GM18907 (cell line): ENCODE results near the gene FHIT.

Experiments used
- ATAC-seq: cut with Tn5 transposase; IDR thresholded peaks from one replicate; pipeline ENCODE4 v1.9.1; 2021; ENCODE audit warnings: mild to moderate bottlenecking, moderate library complexity; ENCODE audit not compliant: unreplicated experiment

The FHIT gene

DNA sequence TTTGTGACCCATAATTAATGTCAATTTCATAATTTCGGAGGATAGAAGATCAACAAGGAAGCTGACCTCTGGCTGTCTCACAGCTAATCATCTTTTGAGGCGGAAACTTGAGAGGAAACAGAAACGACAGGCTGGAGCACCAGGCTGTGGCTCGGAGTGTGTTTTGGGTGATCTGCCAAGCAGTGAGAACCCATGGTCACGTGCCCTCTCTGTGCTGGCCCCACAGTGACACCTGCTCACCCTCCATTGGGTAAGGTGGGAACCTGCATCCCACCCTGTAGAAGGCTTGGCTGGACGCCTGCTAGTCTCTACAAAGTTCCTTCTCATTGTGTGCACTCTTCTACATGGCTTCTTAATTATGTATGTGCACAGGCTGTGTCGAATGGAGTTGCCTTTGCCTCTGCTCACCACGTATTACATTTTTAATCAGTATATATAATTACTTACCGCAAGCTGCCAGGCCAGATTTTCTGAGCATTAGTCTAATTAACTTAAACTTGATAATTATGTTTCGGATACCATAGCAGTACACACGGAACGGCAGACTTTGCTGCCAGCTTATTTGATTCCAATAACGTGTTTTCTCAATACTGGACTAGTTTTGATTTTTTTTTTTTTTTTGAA lies 1482.0 kb downstream of the FHIT start:
- ATAC-seq: no peak

DNA sequence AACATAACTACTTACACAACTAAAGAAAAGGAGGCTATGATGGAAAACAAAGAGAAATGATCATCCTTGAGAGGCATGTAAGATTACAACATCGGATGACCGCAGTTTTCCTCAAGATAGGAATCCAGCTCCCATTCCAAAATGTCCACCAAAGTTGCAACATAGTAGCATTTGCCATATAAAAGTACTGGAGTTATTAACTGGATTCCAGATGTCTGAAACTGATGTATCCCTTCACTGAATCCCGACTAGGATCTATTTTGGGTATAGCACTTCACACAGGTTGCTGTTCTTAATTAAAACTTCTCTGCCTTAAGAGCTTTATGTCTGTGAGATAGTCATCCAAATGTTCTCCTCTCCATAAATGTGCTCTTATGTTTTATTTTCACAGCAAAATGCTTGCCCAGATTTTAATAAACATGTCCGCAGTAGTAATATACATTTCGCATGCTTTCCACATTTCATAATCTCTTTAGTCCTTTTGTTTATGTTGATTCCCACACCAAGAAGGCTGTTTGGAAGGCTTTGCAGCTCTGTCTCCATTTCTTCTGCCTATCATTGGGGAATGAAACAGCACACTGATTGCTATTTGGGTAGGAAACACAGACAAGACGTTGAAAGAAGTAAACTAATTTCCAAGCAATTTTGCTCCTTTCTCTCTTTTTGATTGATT lies 1484.9 kb downstream of the FHIT start:
- ATAC-seq: no peak

DNA sequence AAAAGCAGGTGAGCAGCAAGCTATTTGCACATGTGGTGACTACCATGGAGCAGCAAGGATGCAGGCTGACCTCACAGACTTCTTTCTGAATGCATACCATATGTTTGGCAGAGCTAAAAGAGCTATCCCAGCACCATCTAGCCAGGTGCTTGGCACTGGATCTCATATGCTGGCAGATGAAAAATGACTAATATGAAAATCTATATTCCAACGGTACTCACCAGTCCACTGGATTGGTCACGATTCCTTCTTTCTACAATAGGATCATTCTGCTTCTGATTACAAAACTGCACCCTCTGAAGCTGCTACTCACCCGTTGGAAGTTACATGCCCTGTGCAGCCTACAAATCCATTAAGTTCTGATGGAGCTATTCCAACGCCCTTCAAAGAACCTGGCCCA lies 1487.1 kb downstream of the FHIT start:
- ATAC-seq: no peak

DNA sequence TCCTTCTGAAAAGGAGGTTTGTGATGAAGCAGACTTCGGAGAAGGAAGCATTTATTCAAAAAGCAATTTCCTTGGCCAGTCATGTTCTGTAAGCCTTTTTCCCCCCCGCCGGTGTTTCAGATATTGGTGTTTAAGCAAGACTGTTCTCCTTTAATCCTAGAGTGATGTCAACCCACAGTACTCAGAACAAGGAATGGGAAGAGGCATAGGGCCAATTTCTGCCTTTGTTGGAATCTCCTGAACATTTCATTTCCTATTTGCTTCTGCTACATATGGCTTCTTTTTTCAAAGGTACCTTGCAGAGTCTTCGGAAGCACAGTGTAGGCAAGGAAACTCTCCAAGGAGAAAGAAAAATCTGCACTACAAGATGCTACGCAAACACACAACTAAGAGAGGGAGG lies 1488.3 kb downstream of the FHIT start:
- ATAC-seq: no peak

DNA sequence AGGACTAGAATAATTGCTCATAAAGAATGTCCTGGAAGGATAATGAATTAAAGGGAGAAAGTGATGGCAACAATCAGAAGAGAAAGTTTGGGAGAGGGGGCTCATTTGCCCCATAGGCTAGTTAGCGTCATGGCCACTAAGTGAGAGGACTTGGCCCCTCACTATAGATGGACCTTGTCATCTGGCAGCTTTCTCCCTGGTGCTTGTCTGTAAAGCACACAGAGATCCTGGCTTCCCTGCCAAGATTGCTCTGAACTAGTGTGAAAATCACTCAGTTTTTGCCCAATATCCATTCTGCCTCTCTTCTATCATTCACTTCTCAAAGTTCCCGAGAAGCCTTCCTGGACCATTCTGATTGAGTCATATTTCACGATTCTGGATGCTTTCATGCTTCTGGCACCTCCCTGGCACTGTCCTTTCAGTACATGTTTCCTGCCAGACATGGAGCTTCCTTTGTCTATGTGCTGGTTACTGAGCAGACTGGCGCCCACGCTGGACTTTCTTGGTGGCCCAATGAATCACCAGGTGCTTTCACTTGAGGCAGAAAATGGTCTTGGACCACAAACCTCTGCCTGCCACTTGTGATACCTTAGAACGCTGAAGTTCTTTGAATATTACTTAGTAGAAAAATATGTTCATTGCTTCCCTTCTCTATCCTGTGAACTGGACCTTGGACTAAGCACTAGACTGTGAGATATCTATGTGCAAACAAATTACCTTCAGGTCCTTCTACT lies 1491.8 kb downstream of the FHIT start:
- ATAC-seq: no peak

DNA sequence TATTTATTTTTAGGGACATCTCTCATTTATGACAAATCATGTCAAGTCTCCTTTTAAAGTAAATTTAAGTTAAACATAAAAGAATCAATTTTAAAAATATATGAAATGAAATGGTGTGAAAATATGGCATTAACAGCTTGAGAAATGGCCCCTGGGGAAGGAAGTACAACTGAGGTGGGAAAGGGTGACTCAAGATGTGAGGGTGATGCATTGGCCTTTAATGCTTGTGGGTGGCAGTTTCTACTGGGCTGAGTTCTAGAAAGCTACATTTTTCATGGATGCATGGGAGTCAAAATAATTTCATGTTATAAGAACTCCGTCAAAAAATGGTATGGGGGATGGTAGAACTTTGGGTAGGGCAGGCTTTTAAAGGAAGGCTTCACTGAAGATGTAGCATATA lies 1492.6 kb downstream of the FHIT start:
- ATAC-seq: no peak

DNA sequence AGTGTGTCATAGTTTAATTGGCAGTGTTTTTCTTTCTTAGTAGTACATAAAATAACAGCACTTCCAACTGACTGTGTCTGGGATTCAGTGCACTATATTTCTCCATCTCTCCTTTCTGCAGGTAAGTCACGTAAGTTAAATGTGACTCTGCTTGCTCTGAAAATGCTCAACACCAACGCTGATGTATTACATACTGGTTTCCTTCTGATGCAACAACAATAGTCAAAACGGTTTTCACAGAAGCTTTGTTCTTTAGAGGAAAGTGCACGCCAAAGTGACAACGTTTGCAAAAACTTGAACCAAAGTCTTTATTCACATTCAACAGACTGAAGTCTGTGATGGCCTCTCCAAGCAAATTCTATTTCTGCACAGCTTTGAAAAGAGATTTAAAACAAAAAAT lies 1494.3 kb downstream of the FHIT start:
- ATAC-seq: no peak

DNA sequence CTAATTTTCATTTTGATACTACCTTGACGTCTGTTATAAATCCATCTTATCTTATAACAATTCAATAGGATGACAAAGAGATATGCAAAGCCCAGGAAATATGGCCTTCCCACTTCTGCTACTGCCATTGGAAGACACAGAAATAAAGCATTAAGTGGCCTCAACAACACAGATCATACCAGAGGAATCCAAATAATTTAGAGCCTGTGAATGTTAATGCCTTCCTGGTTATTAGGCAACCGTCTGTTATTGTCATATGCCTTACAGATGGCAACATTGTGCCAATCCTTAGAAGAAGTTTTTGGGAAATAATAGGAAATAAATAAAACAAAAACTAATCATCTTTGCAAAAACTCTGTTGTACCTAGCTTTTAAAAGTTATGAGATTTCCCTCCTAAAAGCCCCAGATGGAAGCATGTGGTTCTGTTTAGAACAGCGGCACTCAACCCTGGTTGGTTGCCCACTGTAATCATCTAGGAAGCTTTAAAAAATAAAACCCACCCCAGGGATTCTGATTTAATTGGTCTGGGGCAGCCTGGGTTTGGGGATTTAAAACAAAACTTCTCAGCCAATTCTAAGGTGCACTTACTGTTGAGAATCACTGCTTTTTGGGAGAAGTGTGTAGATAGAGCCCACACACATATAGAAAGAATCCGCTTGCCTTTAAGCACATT lies 1496.7 kb downstream of the FHIT start:
- ATAC-seq: no peak

DNA sequence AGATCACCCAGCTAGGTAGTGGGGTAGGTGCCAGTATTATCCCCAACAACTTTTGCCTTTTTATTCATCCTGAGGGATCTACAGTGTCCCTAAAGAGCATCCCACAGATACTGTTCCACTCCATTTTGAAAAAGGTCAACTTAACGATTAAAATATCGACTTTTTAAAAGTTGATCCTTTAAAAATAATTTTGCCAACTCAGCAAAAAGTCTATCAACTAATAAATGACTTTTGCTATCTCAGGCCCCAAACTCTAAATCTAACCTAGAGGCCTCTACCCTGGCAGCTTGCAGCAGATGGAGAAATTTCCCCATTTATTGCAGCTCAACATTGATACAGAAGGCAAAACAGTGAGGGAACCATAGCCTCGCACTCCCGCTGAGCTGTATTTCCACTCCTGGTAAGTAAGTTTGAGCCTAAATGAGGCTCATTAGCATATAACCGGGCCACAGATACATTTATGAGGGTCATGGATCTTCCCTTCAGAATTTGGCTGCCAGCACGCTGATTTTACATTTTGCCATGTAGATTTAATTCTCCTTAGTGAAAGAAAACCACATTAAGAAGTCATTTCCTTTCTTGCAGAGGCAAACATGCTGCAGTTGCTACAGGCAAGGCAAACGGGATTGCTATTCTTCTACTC lies 1497.3 kb downstream of the FHIT start:
- ATAC-seq: no peak

DNA sequence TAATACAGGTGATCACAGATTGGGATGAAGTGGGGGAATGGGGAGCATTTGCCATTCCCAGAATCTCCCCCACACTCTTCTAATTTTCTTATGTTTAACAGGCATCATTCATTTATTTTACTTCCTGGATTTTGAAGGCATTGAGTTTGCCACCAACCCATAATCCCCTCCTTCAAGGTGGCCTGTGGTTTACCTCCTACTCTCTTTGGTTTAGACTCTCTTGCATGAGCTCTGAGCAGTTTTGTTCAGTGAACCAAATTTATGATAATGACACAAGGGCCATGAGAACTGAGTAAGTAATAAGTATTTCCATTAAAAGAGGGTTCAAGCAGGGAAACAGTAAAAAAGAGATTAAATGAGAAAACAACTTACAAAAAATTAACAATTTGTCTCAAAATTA lies 1498.3 kb downstream of the FHIT start:
- no peak for ATAC-seq

DNA sequence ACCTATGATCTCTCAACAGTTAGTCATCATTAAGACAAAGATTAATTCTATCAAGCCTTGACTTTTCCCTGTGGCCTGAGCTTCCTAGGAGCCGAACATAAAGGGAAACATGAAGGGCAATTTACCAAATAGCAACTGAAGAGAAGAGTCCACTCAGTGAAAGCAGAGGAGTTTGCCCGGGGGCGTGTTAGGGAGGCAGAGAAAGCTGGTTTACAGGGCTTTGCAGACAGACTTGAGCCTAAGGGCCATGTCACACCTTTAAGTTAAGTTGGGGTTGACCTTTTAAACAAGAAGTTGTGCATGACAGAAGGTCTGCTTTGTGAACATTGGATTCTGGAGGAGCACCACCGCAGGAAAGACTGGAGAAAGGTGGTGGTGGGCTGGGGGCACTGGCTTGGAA lies 1499.6 kb downstream of the FHIT start:
- ATAC-seq: no peak

DNA sequence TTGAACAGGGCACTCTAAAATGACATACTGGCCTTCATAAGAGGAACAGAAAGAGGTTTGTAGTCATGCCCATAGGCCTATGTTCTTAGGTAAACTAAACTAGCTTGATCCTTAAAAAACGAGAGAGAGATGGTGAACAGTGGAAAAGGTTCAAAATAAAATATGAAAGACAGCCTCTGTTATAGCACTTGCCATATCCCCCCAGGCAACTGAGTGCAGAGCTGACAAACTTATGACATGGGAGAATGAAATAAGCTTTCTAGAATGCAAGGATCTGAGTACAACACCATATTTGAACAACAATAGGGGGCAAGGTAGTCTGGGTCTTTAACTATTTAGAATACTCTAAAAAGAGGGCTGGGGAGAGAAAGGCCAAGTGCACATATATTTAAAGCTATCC lies 1500.9 kb downstream of the FHIT start:
- ATAC-seq: no peak

DNA sequence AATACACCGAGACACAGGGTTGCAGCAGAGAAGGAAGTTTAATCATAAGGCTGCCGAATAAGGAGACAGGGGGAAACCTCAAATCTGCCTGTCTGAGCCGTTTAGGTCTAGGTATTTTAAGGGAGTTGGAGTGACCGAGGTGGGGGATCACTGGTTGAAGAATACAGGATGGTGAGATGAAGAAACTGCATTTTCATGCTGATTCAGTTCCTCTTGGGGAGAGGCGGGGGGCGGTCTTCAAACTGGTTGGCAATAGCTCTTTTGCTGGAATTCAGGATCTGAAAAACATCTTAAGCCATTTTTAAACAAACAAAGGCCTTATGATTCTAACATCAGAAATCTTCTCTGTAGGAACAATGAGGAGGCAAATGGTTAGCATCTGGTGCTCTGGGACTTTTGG lies 1502.0 kb downstream of the FHIT start:
- ATAC-seq: no peak

DNA sequence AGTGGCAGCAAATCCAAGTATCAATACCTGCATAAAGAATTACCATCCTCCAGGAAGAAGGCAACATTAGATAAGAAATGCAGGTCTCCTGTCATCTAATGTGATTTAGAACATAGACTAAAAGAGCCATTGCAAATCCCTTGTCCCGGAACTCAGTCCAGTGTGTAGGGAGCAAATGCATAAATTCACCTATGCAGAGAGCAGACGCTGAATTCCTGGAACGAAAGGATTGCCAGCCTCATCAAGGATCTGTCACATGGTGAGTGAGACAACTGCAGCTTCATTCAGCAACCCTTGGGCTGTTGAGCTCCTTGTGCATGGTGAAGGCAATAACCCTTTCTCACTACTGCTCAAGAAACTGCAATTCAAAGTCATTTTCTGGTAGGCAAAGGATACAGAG lies 1504.7 kb downstream of the FHIT start:
- ATAC-seq: no peak

DNA sequence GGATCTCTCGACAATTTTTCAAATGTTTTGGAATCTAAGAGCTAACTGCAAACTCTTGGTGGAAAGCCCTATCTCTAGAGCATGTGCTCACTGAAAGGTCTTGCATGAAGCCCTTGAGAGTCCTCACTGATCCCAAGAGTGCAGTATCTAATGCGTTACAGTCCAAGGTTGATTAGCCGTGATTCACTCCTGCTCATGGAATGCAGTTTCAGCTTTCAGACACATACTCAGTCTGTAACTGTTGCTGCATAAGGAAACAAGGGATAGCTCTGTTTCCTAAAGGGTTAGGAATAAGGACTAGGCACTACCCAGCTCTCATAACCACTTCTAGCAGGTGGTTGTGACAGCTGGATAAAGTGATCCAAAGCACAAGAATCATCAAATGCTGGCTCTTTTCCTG lies 1514.0 kb downstream of the FHIT start:
- no peak for ATAC-seq

DNA sequence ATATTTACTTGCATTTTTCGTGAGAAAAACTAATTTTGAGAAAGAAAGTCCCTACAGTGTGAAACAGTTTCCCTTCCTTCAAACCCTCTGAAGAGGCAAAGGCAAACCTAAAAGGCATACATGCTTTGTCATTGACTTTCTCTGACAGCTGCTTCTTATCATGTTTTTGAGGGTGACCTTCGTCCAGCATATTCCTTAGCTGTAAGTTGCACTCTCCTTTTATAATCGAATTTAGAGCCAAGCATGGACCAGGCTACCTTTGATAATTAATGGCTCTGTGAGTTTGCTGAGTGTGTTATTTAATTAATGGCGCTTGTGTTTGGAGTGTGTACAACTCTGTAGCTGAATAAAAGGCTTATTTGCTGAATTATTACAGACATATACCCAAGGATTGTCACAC lies 1517.2 kb downstream of the FHIT start:
- no peak for ATAC-seq

DNA sequence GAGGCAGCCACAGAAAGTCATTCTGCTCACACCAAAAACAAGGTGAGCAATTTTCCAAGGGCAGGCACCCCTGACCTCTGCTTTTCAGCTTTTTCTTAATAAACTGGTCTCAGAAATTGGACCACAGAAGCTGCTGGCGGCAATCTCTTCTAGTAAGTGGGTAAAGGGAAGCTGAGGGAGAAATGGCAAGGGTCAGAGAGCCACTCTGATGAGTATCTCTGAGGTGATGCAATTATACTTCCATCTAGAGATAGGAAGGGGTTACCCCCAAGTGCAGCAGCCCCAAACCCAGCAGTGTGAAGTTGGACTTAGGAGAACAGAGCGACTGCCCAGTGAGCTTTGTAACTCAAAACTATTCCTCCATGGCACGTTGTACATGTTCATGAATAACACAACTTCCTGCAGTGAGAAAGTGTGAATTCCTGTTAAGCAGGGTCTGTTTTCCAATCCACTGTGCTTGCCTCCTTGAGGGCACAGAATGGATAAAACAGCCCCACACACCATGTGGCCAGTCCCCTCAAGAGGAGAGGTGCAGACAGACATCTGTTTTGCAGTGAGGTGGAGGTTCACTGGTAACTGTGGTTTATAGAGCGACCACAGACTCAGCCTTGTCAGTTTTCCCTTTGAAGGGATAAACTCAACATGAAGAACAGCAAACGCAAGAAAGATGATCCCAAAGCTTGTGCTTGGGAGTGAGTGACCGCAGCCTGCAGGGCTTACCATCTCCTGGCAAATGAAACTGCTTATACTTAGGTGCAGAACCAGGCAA lies 1518.0 kb downstream of the FHIT start:
- no peak for ATAC-seq

DNA sequence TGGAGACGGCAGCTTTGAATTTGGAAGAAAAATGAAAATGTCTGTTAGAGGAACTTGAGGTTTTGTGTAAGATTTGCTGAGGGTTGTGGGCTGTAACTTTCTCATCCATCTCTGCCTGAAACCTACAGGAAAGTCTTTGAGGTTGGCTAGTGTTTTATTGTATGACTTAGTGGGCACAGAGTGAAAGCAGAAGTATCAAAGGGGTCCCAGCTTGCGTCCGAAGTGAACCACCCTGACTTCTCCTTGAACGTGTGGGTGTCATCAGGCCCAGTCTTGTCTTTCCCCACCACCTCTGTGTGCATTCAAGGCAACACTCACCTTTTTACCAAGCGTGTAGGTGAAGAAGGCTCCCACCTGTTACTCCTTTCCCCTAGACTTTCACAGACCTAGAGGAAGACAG lies 1519.3 kb downstream of the FHIT start:
- ATAC-seq: no peak

DNA sequence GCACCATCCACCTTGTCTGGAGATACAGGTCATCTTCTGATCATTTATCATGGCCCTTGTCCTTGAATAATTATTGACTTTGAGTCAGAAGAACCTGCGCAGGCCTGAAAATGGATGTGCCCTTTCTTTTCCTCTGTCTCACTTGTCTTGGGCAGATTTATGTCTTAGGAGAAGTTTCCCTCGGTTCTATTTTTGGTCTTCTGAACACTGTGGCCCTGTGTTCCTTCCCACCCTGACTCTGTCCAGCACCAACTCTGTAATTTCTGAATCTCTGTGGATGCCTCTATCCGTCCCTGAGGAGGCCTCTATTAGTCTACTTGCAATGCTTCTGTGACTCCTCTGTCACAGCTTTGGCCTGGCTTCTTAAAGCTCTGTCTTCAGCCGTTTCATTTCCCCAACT lies 1520.7 kb downstream of the FHIT start:
- no peak for ATAC-seq

DNA sequence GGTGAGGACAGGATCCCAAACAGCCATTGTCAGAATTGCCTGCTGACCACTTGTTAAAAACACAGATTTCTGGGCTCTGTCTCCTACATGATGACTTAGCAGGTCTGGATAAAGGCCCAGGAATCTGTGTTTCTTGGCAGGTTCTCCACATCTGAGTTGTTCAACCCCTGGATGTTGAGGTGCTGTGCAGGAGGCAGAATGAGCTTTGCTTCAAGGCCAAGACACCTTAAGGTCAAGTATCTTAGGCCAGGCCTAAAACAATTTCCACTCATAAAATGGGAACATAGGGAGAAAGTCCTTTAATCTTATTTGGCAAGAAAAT lies 1522.7 kb downstream of the FHIT start:
- no peak for ATAC-seq
